ENCODE data around the gene SMAD4. TPM values are rescaled to one million over a fixed set of nuclear protein-coding genes. Genes with fewer than 3 reads are reported as not detected.

SMAD4 gene
- total RNA-seq, 1 experiment from 2014 or later = 60.7 TPM

- intact Hi-C loops (cut with micrococcal nuclease; ENCODE audit: unreplicated experiment) = no loop called here
- CTCF ChIA-PET = no interaction called here
- POLR2A ChIA-PET (ENCODE audit: unreplicated experiment) = no interaction called here
- Histone ChIP-seq H3K9me2 (ENCODE audit: insufficient read depth) (no peaks in the 10 kb centered on the region), H2AFZ (no peak overlapping the region), H3K4me2 (no peak overlapping the region), H3K36me3 (ENCODE audit: low read depth) (peaks cover 37% of the 10 kb centered on the region), H3K79me2 (ENCODE audit: low read depth) (no peaks in the 10 kb centered on the region; the same call in none of the 2 replicates), H3K9me3 (ENCODE audit: insufficient read depth, low read depth) (no peaks in the 10 kb centered on the region), H3K4me3 (no peak overlapping the region), H3K4me1 (replicated peaks; ENCODE audit: insufficient read depth) (no peaks in the 10 kb centered on the region), H3F3A (ENCODE audit: insufficient read depth, low read depth) (no peaks in the 10 kb centered on the region; the same call in 1 of the 2 replicates), H4K20me1 (ENCODE audit: insufficient read depth) (peaks cover 10% of the 10 kb centered on the region), H3K27ac (no peak overlapping the region), H3K27me3 (ENCODE audit: insufficient read depth, low read depth) (no peaks in the 10 kb centered on the region)
- TF ChIP-seq EZH2 (IDR thresholded peaks at IDR 0.05; ENCODE audit: low read depth) (no peak), CTCF (conservative IDR thresholded peaks at IDR 0.05) (no peak)
- no TSS peak for BruUV-seq (replicated peaks)
- DNase-seq = peak in 1 of 2 experiments; percentile 48
Measured at GRCh38 chr18:51068105-51068504, 38.1 kb downstream of the SMAD4 start.

- Histone ChIP-seq H3K4me1 (replicated peaks; ENCODE audit: insufficient read depth) (no peaks in the 10 kb centered on the region), H4K20me1 (ENCODE audit: insufficient read depth) (peaks cover 16% of the 10 kb centered on the region), H3K9me3 (ENCODE audit: insufficient read depth, low read depth) (no peaks in the 10 kb centered on the region), H3K27ac (no peak overlapping the region), H3F3A (ENCODE audit: insufficient read depth, low read depth) (no peaks in the 10 kb centered on the region; the same call in 1 of the 2 replicates), H3K27me3 (ENCODE audit: insufficient read depth, low read depth) (no peaks in the 10 kb centered on the region), H3K9me2 (ENCODE audit: insufficient read depth) (no peaks in the 10 kb centered on the region), H3K4me2 (no peak overlapping the region), H3K36me3 (ENCODE audit: low read depth) (peaks cover 42% of the 10 kb centered on the region), H3K79me2 (ENCODE audit: low read depth) (no peaks in the 10 kb centered on the region; the same call in none of the 2 replicates), H2AFZ (no peak overlapping the region), H3K4me3 (no peak overlapping the region)
- no peak for TF ChIP-seq EZH2 (IDR thresholded peaks at IDR 0.05; ENCODE audit: low read depth)
- no peak for TF ChIP-seq CTCF (conservative IDR thresholded peaks at IDR 0.05)
- no peak for DNase-seq
- BruUV-seq (replicated peaks) = no TSS peak
- ChIA-PET POLR2A (ENCODE audit: unreplicated experiment) (no interaction called here), CTCF (no interaction called here)
- intact Hi-C loops (cut with micrococcal nuclease; ENCODE audit: unreplicated experiment) = no loop called here
Measured at GRCh38 chr18:51069885-51070284, 39.9 kb downstream of the SMAD4 start.

GRCh38 chr18:51070545-51070944 lies 40.5 kb downstream of the SMAD4 start:
- H3K4me2 ChIP-seq = no peak overlapping the region
- H3K79me2 ChIP-seq (ENCODE audit: low read depth) = no peaks in the 10 kb centered on the region; the same call in none of the 2 replicates

More at GRCh38 chr18:51070545-51070944, 40.5 kb downstream of the SMAD4 start:
- Histone ChIP-seq H3K9me3 (ENCODE audit: insufficient read depth, low read depth) (no peaks in the 10 kb centered on the region), H3K9me2 (ENCODE audit: insufficient read depth) (no peaks in the 10 kb centered on the region), H3K27me3 (ENCODE audit: insufficient read depth, low read depth) (no peaks in the 10 kb centered on the region), H3K27ac (no peak overlapping the region), H4K20me1 (ENCODE audit: insufficient read depth) (peaks cover 18% of the 10 kb centered on the region), H3K36me3 (ENCODE audit: low read depth) (peaks cover 42% of the 10 kb centered on the region), H3K4me3 (no peak overlapping the region), H3F3A (ENCODE audit: insufficient read depth, low read depth) (no peaks in the 10 kb centered on the region; the same call in 1 of the 2 replicates), H2AFZ (no peak overlapping the region), H3K4me1 (replicated peaks; ENCODE audit: insufficient read depth) (no peaks in the 10 kb centered on the region)
- no TSS peak for BruUV-seq (replicated peaks)
- no peak for DNase-seq
- CTCF ChIA-PET = no interaction called here
- TF ChIP-seq CTCF (conservative IDR thresholded peaks at IDR 0.05) (no peak), EZH2 (IDR thresholded peaks at IDR 0.05; ENCODE audit: low read depth) (no peak)
- intact Hi-C loops (cut with micrococcal nuclease; ENCODE audit: unreplicated experiment) = no loop called here
- POLR2A ChIA-PET (ENCODE audit: unreplicated experiment) = no interaction called here
